Posterior cingulate gyrus (tissue), 11 donors: ENCODE measurements around the gene COL4A3.

Experiments used
- DNase-seq, 10 donors: peaks; one replicate each; pipeline versions ENCODE4 v3.0.0 to v3.0.0-alpha.2; 2020 to 2021; ENCODE audit warnings: mixed read lengths in 3 of 10
- intact Hi-C: fragments of 100-400 bp; cut with DNase I; formaldehyde crosslinking; loops from one replicate; pipeline ENCODE4 v1.15.1; 2023

The COL4A3 gene

DNA sequence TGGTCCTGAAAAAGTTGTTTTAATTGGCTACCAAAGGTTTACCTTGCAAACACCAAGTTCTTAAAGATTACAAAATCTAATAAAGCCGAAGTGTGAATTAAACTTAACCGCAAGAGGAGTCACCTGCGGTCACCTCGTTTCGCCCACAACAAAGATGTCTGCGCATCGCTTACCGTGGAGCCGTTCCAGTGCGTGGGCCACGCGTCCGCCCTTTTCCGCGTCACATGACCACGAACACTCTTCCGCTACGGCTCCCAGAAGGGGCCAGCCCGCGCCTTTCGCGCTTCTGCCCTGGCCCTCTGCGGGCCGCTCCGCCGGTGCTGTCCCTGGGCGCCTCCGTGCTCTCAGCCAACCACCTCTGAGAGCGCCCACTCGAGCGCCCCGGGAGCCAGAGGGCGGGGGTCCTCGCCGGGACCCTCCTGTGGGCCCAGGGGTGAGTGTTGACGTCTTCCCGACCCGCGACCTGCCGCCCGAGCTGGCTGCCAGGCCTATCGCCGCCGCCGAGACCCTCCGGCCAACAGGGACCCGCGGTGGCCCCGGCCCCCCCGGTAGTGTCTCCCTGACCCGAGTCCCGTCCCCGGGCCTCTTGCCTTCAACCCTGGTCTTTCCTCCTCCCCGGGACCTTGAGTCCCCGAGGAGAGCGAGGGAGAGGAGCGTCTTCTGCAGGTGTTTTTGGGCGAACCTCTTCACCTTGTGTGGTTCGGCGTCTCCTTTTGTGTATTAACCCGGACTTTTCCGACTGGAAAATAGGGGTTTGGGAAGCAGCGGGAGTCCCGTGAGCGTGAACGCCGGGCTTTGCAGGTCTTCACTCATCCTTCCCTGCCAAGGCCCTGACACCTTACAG, 160.8 kb downstream of the COL4A3 start, which contains the start of gene MFF:
MFF (plus strand) TSS at position 257 of the 844 bp plus-strand sequence. CDS start 5,415 bp downstream, outside the sequence.
- intact Hi-C loops: loop anchor here (5.0 to 10.0 kb wide), 3 partner anchors 67 to 190 kb away; partner anchors contain the start of gene AGFG1
- peak; percentile 89 to 98 (median 92) for DNase-seq

DNA sequence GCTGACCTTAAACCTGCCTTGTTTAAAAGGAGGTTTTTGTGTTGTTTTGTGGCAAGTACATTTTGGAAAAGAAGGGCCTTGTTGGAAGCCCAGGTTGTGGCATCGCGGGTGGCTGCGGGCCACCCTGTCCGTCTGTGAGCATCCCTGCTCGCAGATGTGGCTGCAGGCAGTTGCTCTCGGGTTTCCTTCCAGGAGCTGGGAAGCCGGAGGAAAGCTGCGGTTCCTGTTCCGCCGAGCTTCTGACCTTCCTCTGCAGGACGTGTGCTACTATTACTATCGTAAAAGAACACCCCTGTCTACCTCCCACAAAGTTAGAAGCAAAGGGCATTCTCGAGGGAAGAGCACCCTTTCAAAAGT, 161.4 kb downstream of the COL4A3 start:
- intact Hi-C loops: loop anchor here (5.0 to 10.0 kb wide), 3 partner anchors 66 to 191 kb away; partner anchors contain the start of gene AGFG1
- DNase-seq: peak in 9 of 10 donors; percentile 24 to 85 (median 38)

DNA sequence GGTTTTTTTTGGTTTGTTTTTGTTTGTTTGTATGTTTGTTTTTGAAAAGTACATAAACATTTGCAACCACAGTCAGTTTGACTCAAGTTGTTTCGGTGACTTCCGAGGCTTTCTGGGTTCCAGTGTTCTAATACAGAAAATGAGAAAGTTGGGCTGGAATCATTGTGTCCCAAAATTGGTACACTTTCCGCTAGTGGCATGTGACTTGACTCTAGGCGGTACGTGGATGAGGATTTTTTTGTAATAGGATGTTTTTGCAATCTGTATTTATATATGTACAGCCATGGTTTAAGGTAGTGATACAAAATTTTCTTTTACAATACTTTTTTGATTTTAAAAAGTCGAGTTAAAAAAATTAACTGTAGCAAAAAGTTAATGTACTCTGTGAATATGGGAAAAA, 162.4 kb downstream of the COL4A3 start:
- DNase-seq: no peak
- intact Hi-C loops: loop anchor here (5.0 to 10.0 kb wide), 3 partner anchors 66 to 192 kb away; partner anchors contain the start of gene AGFG1

DNA sequence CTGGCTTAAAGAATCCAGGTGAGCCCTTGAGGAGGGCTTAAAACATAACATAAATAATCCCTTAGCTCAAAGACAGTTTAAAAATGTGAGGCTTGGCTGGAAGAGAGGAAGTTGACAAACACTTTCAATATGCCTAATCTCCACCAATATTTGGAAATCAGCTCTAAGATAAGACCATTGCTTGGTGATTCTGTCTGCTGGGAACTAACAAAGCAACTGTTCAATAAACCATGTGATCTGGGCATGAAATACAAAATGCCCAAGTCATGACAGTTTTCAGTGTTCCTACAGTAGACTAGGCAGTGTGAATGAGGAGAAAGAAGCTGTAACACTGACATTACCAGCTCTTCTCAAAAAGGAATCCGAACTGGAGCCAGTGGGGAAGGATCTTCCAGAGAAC, 171.3 kb downstream of the COL4A3 start:
- intact Hi-C loops: no loop called here
- DNase-seq: no peak

DNA sequence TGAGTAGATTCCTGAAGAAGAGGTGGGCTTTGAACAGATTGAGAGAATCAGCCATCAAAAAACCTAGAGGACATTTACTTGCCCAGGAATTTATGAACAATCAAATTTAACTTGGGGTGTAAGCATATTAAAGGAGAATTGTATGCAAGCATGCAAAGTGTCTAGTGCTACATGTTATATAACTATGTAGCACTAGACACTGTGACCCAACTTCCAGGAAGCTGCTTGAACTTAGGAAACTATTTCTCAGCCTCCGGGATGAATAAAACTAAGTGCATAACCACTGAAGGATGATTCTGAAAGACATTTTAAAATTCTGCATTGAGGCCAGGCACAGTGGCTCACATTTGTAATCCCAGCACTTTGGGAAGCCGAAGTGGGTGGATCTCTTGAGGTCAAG, 173.0 kb downstream of the COL4A3 start:
- intact Hi-C loops: no loop called here
- no peak for DNase-seq

DNA sequence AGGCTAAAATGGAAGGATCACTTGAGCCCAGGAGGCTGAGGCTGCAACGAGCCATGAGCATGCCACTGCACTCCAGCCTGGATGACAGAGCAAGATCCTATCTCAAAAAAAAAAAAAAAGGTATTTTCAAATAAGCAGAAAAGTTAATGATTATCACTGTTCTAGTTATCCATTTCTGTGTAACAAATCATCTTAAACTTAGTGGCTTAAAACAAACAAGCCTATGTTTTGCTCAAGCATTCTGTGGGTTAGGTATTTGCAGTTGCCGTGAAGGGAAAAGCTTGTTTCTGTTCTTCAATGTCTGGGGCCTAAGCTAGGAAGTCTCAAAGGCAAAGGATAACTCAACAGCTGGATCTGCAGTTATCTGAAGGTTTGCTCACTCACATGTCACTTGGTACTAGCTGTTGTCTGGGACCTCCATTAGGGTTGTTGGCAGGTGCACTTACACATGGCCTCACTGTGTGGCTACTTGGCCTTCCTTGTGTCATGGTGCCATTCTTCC, 174.7 kb downstream of the COL4A3 start:
- no peak for DNase-seq
- intact Hi-C loops: no loop called here

DNA sequence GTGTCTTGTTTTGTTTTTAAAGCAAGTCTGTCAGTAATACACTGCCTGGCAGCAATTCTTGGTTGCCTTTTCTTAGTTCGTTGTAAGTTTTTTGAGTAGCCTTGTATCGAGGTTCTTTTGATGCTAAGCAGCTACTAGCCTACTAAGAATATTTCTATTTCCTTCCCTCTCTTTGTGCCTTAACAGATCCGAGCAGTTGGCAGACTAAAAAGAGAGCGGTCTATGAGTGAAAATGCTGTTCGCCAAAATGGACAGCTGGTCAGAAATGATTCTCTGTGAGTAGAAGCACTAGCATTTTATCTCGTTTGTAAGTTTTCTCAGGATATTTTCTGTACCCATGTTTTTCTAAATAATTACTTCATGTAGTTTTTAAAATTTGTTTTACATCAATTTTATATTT, 175.7 kb downstream of the COL4A3 start:
- DNase-seq: no peak
- intact Hi-C loops: no loop called here

DNA sequence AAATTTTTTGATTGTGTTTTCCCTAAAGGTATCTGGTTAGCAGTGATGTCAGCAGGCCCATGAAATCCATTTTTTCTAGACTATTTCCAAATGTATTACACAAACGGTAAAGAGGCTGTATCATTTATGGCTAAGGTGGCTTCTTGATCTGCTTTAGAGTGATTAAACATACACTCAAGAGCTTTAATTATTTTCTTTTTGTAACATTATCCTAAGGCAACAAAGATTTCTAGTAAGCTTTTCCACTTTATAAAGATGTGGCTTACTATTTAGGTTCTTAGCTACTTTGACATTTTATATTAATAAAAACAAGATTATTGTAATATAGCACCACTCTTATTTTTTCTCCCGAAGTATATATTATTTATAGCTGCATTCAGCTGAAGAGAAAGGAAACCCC, 177.1 kb downstream of the COL4A3 start:
- intact Hi-C loops: no loop called here
- no peak for DNase-seq

DNA sequence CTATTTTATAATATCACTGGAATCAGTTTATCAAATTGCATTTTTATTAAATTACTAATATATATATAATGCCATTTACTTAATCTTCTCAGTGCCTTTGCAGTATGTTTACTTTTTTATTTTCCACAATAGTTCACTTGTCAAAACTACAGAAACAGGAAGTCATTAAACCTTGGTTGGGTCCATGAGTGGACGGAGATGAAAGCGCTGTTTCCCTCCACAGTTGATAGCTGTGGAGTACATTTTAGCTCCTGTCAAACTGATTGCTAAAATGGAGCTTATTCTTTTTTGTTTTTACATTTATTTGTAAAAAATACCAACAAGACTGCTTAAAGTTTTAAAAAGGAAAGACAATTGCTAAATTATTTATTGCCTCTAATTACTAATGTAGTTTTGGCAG, 179.8 kb downstream of the COL4A3 start:
- intact Hi-C loops: no loop called here
- no peak for DNase-seq

DNA sequence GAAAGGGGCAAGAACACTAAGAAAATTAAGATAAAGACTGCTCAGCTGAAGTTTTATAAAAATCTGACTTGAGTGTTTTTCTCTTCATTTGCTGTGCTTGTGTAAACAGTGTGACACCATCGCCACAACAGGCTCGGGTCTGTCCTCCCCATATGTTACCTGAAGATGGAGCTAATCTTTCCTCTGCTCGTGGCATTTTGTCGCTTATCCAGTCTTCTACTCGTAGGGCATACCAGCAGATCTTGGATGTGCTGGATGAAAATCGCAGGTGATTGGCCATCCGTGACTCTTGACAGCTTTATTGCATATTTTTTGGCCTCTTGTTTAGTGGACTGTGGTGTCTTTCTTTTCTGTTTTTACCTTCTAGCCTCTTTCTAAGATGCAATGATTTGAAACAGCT, 182.7 kb downstream of the COL4A3 start:
- intact Hi-C loops: no loop called here

DNA sequence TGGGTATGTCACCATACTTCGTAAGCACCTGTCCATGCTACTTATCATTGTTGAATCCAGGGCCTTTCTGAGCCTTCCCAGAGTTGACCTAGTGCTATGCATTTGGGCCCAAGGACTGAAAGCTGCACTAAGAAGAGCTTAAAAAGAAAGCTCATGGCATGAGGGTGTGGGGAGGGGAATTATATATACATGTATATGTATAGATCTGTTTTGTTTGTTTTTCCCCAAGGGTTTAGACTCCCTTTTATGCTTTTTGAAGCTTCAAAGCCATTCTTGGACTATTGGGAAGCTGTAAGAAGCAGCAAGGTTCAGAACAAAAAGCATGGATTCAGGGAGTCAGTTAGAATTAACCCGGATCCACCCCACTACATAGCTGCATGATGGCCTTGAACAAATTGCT, 183.9 kb downstream of the COL4A3 start:
- DNase-seq: no peak
- intact Hi-C loops: no loop called here

More for the DNA sequence above, 182.7 kb downstream of the COL4A3 start:
- DNase-seq: no peak

DNA sequence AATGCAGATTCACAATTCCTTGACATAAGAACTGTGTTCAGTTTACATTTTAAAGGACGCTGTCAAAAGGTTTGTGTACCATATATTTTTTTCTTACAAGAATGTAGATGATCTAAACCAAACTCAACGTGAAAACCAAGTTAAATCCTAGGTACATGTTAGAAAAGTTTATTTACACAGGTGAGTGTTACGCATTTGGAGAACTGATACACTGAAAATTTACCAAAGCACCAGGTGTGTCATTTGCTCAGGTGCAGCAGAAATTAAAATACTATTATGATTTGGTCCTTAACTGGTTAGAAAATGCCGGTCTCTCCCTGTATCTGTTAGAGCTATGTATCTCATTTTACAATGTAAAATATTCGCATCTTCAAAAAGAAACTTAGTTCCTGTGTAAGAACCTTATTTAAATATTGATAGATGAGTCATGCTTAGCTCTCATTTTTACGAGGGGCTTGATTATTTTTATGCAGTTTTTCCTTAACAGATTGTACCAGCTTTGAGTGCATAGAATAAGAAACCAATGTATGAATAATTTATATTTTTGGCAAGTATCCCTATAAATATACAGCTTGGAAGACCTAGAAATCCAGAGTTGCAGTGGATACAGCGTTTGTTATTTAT, 185.7 kb downstream of the COL4A3 start:
- no peak for DNase-seq
- intact Hi-C loops: no loop called here

DNA sequence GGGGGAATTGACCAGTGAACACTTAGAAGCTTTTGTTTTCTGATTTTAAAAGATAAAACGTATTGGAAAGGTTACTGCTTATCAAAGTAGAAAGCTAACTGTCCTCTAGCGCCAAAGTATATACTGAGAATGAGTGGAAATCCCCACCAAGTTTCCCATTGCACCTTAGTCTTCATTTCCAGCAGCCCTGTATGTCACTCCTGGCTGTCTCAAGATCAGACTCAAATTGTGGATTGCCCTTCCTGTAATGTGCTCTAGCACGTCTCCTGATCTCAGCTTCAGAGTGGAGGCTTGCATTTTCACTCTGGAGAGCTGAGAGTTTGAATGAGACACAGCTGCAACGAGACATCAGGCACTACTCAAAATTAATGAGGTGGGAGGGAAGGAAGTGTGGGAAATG, 187.2 kb downstream of the COL4A3 start:
- intact Hi-C loops: no loop called here
- no peak for DNase-seq

DNA sequence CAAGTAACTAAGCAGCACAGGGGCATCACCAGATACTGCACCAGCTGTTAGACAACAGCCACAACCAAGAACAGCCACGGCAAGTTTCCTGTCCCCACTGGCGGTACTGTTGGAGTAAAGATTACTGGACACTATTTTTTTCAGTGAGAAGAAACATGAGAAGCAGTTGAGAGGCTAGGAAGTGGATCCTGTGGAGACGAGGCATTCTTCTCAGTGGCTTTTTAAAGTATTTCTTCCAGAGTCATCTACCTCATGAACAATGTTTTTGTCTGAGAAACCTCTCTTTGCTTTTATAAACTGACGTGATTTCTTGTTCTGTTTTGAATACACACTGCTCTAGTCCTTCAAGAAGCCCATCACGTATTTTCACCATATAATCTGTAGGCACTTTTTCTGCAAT, 195.9 kb downstream of the COL4A3 start:
- intact Hi-C loops: no loop called here
- no peak for DNase-seq

DNA sequence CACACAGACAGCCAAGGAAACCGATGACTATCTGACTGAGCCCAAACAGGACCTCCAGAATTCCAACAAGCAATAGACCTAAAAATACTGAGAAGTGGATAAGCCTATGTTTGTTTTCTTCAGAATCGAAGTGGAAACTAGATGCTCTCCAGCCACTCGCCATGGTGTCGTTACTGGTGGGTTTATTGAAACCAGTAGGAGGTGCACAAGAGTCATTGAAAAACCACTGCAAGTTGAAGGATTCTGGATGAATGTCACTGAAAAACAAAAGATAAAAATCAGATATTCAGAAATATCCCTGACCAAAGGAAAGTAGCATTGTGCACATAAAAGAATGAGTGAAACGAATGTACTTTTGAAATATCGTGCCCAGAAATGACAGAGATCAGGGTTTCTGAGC, 199.3 kb downstream of the COL4A3 start:
- DNase-seq: no peak
- intact Hi-C loops: no loop called here
